H1 (cell line): ENCODE data around the gene PLPPR4. TPM values are rescaled to one million over a fixed set of nuclear protein-coding genes. Genes with fewer than 3 reads are reported as not detected.

Experiments used
- CHD7 ChIP-seq: fragments of 300-600 bp; sonication (generic); IDR thresholded peaks from 2 replicates; pipeline ENCODE4 v1.7.1; 2012; ENCODE audit warnings: low read length, moderate library complexity, mild to moderate bottlenecking, inconsistent platforms; ENCODE audit not compliant: insufficient replicate concordance
- CREB1 ChIP-seq: IDR thresholded peaks from 2 replicates; pipeline ENCODE4 v1.6.1; 2012; ENCODE audit warnings: inconsistent platforms
- EGR1 ChIP-seq: IDR thresholded peaks from 2 replicates; pipeline ENCODE4 v1.6.1; 2011; ENCODE audit warnings: low read depth, low read length, borderline replicate concordance
- PHF8 ChIP-seq: fragments of 200-600 bp; sonication (generic); conservative IDR thresholded peaks from 2 replicates; pipeline ENCODE4 v1.7.1; 2012; ENCODE audit warnings: low read depth, mild to moderate bottlenecking, inconsistent platforms, low read length, moderate library complexity
- polyA plus RNA-seq, 7 experiments: library from polyadenylated mRNA; depleted of rRNA in 3 of 7; stranded (reverse) in 5 of 7; unstranded in 2 of 7; fragments of >200 nt in 5 of 7; fragments of 200-250 nt in 2 of 7; gene quantifications; 1 replicate in 5 of 7; 2 replicates in 1 of 7; 4 replicates in 1 of 7; pipeline versions ENCODE4 v1.2.1 to v1.2.3, GENCODE V29; 2011 to 2013; ENCODE audit warnings: missing spikeins in 2 of 7, mixed read lengths in 2 of 7
- total RNA-seq: library from RNA; stranded (reverse); fragmentation: NEBNext Ultra II Directional; extraction: Animal tissue kit (Norgen Biotek cat#: 25700); gene quantifications from 2 replicates; pipeline ENCODE4 v1.2.1, GENCODE V29; 2021

The PLPPR4 gene
- total and polyA plus RNA-seq, 2 of the 8 experiments (the other 6 are each of a cell fraction or from before 2014, with no cell fraction given): 0.74 to 2.2 TPM

- TF ChIP-seq CHD7 (no peak), EGR1 (no peak), CREB1 (no peak), PHF8 (no peak)
- TF ChIP-seq, all 59 proteins: peak for 0
These were observed 84.3 kb downstream of the PLPPR4 start (continued) for GRCh38 chr1:99348397-99349132.
